ENCODE measurements around the gene IHH.

DNA sequence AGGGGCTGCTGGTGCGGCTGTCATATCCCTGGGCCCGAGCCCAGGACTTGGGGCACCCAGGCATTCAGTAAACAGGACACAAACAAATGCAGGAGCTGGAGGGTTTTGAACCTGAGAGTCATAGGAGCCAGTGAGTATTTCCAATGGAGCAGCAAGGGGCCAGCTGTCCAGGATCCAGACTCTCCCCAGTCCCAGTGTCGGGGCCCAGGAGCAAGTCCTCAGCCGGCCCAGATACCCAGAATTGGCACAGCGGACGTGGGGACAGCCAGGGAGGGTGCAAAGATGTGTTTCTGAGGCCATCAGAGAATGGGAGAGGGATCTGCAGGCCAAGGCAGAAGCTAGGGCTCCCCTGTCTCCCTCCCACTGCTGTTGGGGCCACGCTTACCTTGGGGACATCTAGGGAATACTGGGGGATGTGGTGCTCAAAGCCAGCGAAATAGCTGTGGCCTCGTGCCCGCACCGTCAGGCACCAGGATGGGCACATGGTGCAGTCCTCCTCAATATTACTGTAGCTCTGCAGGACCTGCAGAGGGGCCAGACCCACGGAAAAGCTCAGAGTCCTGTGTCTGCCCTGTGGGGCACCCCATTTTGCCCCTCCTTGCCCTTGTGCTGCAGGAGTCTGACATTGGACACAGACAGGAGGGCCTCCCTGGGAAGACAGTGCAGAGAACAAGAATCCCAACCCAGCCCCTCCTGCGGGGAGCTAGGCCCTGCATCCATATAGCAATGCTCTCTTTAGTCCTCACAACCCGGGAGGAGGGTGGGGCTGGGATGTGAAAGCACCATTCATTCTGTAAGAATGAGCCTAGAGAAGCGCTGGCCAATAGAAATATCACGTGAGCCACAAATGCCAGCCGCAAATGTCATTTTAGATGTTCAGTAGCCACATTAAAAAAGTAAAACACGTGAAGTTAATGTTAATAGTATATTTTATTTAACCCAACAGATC lies 34.8 kb downstream of the IHH start:
- TF ChIP-seq, protein P1, sequence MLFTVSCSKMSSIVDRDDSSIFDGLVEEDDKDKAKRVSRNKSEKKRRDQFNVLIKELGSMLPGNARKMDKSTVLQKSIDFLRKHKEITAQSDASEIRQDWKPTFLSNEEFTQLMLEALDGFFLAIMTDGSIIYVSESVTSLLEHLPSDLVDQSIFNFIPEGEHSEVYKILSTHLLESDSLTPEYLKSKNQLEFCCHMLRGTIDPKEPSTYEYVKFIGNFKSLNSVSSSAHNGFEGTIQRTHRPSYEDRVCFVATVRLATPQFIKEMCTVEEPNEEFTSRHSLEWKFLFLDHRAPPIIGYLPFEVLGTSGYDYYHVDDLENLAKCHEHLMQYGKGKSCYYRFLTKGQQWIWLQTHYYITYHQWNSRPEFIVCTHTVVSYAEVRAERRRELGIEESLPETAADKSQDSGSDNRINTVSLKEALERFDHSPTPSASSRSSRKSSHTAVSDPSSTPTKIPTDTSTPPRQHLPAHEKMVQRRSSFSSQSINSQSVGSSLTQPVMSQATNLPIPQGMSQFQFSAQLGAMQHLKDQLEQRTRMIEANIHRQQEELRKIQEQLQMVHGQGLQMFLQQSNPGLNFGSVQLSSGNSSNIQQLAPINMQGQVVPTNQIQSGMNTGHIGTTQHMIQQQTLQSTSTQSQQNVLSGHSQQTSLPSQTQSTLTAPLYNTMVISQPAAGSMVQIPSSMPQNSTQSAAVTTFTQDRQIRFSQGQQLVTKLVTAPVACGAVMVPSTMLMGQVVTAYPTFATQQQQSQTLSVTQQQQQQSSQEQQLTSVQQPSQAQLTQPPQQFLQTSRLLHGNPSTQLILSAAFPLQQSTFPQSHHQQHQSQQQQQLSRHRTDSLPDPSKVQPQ (CRISPR knock-in tag; IDR thresholded peaks at IDR 0.05; ENCODE audit: borderline replicate concordance), result no peak
- TF ChIP-seq CREM (IDR thresholded peaks at IDR 0.05; ENCODE audit: low read depth), result no peak
- no peak for TF ChIP-seq MEF2A (IDR thresholded peaks at IDR 0.05; ENCODE audit: control insufficient read depth, low read depth, low read length)
- TF ChIP-seq DNMT1 (IDR thresholded peaks at IDR 0.05), result no peak
- TF ChIP-seq ZNF174 (CRISPR knock-in tag; IDR thresholded peaks at IDR 0.05), result no peak
- TF ChIP-seq, protein P2, sequence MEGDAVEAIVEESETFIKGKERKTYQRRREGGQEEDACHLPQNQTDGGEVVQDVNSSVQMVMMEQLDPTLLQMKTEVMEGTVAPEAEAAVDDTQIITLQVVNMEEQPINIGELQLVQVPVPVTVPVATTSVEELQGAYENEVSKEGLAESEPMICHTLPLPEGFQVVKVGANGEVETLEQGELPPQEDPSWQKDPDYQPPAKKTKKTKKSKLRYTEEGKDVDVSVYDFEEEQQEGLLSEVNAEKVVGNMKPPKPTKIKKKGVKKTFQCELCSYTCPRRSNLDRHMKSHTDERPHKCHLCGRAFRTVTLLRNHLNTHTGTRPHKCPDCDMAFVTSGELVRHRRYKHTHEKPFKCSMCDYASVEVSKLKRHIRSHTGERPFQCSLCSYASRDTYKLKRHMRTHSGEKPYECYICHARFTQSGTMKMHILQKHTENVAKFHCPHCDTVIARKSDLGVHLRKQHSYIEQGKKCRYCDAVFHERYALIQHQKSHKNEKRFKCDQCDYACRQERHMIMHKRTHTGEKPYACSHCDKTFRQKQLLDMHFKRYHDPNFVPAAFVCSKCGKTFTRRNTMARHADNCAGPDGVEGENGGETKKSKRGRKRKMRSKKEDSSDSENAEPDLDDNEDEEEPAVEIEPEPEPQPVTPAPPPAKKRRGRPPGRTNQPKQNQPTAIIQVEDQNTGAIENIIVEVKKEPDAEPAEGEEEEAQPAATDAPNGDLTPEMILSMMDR (IDR thresholded peaks at IDR 0.05 in 2 of 3, conservative IDR thresholded peaks at IDR 0.05 in 1 of 3; ENCODE audit: insufficient read depth in 2 of 3, low read depth in 1 of 3, low read length in 3 of 3), result no peak
- TF ChIP-seq, protein P3, sequence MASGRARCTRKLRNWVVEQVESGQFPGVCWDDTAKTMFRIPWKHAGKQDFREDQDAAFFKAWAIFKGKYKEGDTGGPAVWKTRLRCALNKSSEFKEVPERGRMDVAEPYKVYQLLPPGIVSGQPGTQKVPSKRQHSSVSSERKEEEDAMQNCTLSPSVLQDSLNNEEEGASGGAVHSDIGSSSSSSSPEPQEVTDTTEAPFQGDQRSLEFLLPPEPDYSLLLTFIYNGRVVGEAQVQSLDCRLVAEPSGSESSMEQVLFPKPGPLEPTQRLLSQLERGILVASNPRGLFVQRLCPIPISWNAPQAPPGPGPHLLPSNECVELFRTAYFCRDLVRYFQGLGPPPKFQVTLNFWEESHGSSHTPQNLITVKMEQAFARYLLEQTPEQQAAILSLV (tag; IDR thresholded peaks at IDR 0.05), result no peak
